Lower lobe of right lung (tissue), 2 donors: Measurements from ENCODE around the gene DPF3. TPM values are rescaled to one million over a fixed set of nuclear protein-coding genes. Genes with fewer than 3 reads are reported as not detected.
"Not testable (repeated sequence)": the region's sequence is repeated elsewhere in the genome, so short reads cannot be mapped to it uniquely, and the experiment has no call there.

Experiments
- ATAC-seq, 2 donors: fragments of 200-7000 bp; cut with Tn5 transposase; one replicate each; pipeline ENCODE4 v1.9.1; 2020 to 2022; ENCODE audit warnings: mild to moderate bottlenecking in 2 of 2, moderate library complexity in 2 of 2
- DNase-seq: peaks from one replicate; pipeline ENCODE4 v3.0.0-alpha.2; 2020
- H3K27ac ChIP-seq: fragments of 200-600 bp; one replicate; pipeline ENCODE4 v1.8.0; 2022
- H3K27me3 ChIP-seq: fragments of 200-600 bp; one replicate; pipeline ENCODE4 v1.8.0; 2022; ENCODE audit warnings: low read depth
- H3K36me3 ChIP-seq: fragments of 200-600 bp; one replicate; pipeline ENCODE4 v1.8.0; 2022; ENCODE audit warnings: mild to moderate bottlenecking
- H3K4me1 ChIP-seq: fragments of 200-600 bp; one replicate; pipeline ENCODE4 v1.8.0; 2022
- H3K4me3 ChIP-seq: fragments of 200-600 bp; one replicate; pipeline ENCODE4 v1.8.0; 2022; ENCODE audit warnings: mild to moderate bottlenecking
- H3K9me3 ChIP-seq: fragments of 200-600 bp; one replicate; pipeline ENCODE4 v1.8.0; 2022
- intact Hi-C: fragments of 100-400 bp; cut with DNase I; formaldehyde crosslinking; loops from one replicate; pipeline ENCODE4 v1.11.0; 2022
- total RNA-seq: library from RNA; stranded (reverse); fragmentation: NEBNext Ultra II Directional; extraction: Animal tissue kit (Norgen Biotek cat#: 25700); gene quantifications from one replicate; pipeline ENCODE4 v1.2.1, GENCODE V29; 2021
- TF ChIP-seq, protein P1 (sequence below): fragments of 200-600 bp; IDR thresholded peaks from one replicate; pipeline ENCODE4 v1.8.0; 2022; ENCODE audit warnings: antibody characterized with exemption, mild to moderate bottlenecking
- donor health status: DM: no; HTN: yes; CAD: no; lungs with severe emphysema.

The DPF3 gene
- total RNA-seq, 1 donor from 2014 or later, result 0.59 TPM

DNA sequence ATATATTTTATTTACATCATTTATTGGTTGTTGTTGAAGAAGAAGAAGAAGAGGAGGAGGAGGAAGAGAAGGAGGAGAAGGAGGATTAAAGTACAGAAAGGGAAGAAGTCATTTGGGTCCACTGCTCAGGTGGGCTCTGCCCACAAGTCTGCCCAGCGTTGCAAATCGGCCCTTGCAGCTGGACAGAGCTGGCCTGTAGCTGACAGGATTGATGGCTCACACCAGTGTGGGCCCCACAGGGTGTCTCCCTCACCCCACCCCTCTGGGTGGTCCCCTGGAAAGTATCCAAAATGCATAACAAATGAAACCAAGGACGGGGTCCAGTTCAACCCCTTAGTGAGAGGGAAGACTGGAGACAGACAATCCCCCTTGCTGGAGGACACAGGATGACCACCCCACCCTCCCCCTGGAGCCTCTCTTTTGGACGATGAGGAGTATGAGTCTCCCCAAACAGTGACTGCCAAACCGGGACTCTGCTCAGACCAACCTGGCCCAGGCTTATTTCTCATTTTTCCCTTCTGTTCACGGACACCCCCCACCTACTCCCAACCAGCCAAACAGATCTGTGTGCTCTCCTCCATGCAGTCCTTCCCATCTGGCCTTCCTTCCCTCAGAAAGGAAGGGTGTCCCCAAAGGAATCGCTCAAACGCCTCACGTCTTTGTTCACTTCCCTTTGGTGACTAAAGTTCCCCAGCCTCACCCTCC is 17.7 kb downstream of the DPF3 start:
- Histone ChIP-seq H3K36me3 (no peaks in the 10 kb centered on the region), H3K27ac (no peak overlapping the region), H3K4me3 (no peak overlapping the region), H3K9me3 (no peaks in the 10 kb centered on the region), H3K4me1 (no peaks in the 10 kb centered on the region), H3K27me3 (no peaks in the 10 kb centered on the region)
- intact Hi-C loops, result no loop called here
- TF ChIP-seq, protein P1, sequence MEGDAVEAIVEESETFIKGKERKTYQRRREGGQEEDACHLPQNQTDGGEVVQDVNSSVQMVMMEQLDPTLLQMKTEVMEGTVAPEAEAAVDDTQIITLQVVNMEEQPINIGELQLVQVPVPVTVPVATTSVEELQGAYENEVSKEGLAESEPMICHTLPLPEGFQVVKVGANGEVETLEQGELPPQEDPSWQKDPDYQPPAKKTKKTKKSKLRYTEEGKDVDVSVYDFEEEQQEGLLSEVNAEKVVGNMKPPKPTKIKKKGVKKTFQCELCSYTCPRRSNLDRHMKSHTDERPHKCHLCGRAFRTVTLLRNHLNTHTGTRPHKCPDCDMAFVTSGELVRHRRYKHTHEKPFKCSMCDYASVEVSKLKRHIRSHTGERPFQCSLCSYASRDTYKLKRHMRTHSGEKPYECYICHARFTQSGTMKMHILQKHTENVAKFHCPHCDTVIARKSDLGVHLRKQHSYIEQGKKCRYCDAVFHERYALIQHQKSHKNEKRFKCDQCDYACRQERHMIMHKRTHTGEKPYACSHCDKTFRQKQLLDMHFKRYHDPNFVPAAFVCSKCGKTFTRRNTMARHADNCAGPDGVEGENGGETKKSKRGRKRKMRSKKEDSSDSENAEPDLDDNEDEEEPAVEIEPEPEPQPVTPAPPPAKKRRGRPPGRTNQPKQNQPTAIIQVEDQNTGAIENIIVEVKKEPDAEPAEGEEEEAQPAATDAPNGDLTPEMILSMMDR, result no peak
- no peak for DNase-seq
- ATAC-seq, result no peak

DNA sequence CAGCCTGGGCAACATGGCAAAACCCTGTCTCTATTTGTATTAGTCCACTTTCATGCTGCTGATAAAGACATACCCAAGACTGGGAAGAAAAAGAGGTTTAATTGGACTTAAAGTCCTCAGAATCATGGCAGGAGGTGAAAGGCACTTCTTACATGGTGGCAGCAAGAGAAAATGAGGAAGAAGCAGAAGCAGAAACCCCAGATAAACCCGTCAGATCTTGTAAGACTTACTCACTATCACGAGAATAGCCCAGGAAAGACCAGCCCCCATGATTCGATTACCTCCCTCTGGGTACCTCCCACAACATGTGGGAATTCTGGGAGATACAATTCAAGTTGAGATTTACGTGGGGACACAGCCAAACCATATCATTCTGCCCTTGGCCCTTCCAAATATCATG is 23.0 kb downstream of the DPF3 start:
- H3K27me3 ChIP-seq, H3K4me1 ChIP-seq, intact Hi-C loops, ATAC-seq, DNase-seq, H3K36me3 ChIP-seq, H3K27ac ChIP-seq, H3K9me3 ChIP-seq, H3K4me3 ChIP-seq: not testable (repeated sequence)

GRCh38 chr14:72869407-72870329 is 24.2 kb downstream of the DPF3 start:
- no peak overlapping the region for H3K4me3 ChIP-seq
- ATAC-seq (no peak), DNase-seq (no peak)
- no peaks in the 10 kb centered on the region for H3K36me3 ChIP-seq
- TF ChIP-seq, protein P1, result no peak
- H3K9me3 ChIP-seq, result no peaks in the 10 kb centered on the region
- no peak overlapping the region for H3K27ac ChIP-seq
- H3K4me1 ChIP-seq, result no peaks in the 10 kb centered on the region
- no peaks in the 10 kb centered on the region for H3K27me3 ChIP-seq
- intact Hi-C loops, result no loop called here

DNA sequence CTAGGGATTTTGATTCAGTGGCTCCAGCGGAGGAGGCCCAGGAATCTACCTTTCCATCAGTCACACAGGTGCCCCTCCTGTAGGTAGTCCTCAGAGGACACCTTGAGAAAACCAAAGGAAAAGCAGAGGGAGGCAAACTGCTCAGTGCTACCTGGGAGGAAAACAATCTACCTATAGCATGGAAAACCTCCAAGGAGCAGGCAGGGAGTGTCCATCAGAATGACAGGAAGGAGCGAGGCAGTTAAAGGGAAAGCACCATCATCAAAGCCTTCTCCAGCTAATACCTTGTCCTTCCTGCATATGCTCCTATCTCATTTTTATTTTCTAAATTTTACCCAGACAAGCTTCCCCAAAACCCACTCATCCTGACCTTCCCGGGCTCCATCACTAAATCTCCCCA is 25.4 kb downstream of the DPF3 start:
- Histone ChIP-seq H3K27ac (no peak overlapping the region), H3K4me3 (no peak overlapping the region), H3K36me3 (no peaks in the 10 kb centered on the region), H3K9me3 (no peaks in the 10 kb centered on the region), H3K27me3 (no peaks in the 10 kb centered on the region), H3K4me1 (no peaks in the 10 kb centered on the region)
- TF ChIP-seq, protein P1, result no peak
- intact Hi-C loops, result no loop called here
- no peak for ATAC-seq
- DNase-seq, result no peak

DNA sequence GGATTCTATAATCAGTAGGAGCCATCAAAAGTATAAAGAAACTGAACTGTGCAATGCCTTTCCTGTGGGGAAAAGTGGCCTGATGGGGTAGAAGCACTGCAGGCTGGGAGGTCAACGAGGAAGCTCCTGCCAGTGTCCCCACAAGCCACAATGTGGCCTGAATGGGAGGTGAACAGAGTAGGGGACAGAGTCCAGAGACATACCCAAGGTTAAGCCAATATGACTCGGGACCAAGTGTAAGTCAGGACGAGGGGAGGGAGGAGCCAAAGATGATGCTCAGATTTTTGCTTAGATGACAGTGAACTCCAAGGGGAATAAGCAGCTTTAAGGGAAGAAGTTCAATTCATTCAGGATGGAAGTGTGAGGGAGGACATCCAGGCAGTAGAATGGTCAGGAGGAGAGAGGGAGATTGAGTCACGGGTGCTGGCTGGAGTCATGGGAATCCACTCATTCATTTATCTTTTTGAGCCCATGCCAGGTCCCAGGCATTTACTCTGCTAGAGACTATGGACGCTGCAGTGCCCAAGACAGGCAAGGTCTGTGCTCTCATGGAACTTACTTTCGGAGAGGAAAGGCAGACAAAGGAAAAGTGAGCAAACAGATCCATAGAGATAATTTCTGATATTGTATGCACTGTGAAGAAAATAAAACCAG is 29.1 kb downstream of the DPF3 start:
- Histone ChIP-seq H3K4me3 (no peak overlapping the region), H3K27ac (no peak overlapping the region), H3K9me3 (no peaks in the 10 kb centered on the region), H3K36me3 (no peaks in the 10 kb centered on the region), H3K4me1 (no peaks in the 10 kb centered on the region), H3K27me3 (no peaks in the 10 kb centered on the region)
- TF ChIP-seq, protein P1, result no peak
- ATAC-seq, result no peak
- intact Hi-C loops, result no loop called here
- no peak for DNase-seq
